ENCODE measurements around the gene TNFAIP3. TPM values are rescaled to one million over a fixed set of nuclear protein-coding genes. Genes with fewer than 3 reads are reported as not detected.

Gene TNFAIP3
- polyA plus RNA-seq, 3 donors = 35.5 to 273 (median 38.4) TPM

DNA sequence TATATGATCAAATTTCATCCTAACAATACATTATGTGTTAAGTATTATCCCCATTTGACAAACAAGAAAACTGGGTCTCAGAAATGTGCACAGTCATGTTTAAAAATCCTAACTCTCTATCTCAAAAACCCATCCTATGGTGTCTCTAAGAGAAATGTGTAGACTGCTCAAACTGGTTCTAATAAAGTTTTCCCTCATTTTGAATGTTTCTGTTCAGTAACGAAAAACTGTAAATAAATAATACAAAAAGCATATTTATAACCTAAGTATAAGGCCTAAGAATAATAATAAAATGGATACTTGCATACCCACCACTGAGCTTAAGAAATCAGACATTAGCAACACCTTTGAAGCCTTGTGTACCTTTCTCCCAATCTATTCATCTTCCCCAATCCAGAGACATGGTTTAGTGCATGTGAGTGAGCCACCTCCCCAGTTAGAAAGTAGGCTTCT, 39.0 kb downstream of the TNFAIP3 start:
- Histone ChIP-seq H3K4me2 (replicated peaks; ENCODE audit: extremely low read depth, low read length, poor library complexity, severe bottlenecking) (no peak overlapping the region), H3K27ac (ENCODE audit: low read depth in 1 of 2, low read length in 2 of 2) (no peak overlapping the region), H2AFZ (ENCODE audit: insufficient read depth, low read depth, low read length, poor library complexity, severe bottlenecking) (no peak overlapping the region), H3K79me2 (ENCODE audit: insufficient read depth, low read length) (no peaks in the 10 kb centered on the region), H4K20me1 (ENCODE audit: insufficient read depth, low read length) (no peaks in the 10 kb centered on the region), H3K9ac (ENCODE audit: insufficient read depth, low read length, poor library complexity, severe bottlenecking) (no peak overlapping the region), H3K4me1 (ENCODE audit: control insufficient read depth in 1 of 2, insufficient read depth in 2 of 2, low read length in 2 of 2) (peaks cover 39 to 42% of the 10 kb centered on the region in 2 donors), H3K27me3 (ENCODE audit: control insufficient read depth in 2 of 2, insufficient read depth in 2 of 2, low read length in 2 of 2) (no peaks in the 10 kb centered on the region), H3K36me3 (replicated peaks in 1 of 2; ENCODE audit: control insufficient read depth in 1 of 2, insufficient read depth in 2 of 2, low read length in 2 of 2) (no peaks in the 10 kb centered on the region), H3K4me3 (replicated peaks in 1 of 3; ENCODE audit: low read depth in 2 of 3, low read length in 3 of 3) (no peak overlapping the region), H3K9me3 (replicated peaks in 1 of 2; ENCODE audit: control insufficient read depth in 1 of 2, insufficient read depth in 1 of 2, low read length in 2 of 2) (no peaks in the 10 kb centered on the region)
- peaks cover 0 to 2% (median 0%) of the 10 kb centered on the region in 7 donors for H3K9me3 Mint-ChIP-seq
- no peak for DNase-seq
- TF ChIP-seq, protein P1, sequence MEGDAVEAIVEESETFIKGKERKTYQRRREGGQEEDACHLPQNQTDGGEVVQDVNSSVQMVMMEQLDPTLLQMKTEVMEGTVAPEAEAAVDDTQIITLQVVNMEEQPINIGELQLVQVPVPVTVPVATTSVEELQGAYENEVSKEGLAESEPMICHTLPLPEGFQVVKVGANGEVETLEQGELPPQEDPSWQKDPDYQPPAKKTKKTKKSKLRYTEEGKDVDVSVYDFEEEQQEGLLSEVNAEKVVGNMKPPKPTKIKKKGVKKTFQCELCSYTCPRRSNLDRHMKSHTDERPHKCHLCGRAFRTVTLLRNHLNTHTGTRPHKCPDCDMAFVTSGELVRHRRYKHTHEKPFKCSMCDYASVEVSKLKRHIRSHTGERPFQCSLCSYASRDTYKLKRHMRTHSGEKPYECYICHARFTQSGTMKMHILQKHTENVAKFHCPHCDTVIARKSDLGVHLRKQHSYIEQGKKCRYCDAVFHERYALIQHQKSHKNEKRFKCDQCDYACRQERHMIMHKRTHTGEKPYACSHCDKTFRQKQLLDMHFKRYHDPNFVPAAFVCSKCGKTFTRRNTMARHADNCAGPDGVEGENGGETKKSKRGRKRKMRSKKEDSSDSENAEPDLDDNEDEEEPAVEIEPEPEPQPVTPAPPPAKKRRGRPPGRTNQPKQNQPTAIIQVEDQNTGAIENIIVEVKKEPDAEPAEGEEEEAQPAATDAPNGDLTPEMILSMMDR (IDR thresholded peaks at IDR 0.05) = no peak
- H3K27ac Mint-ChIP-seq = no peak overlapping the region
- no peak overlapping the region for H3K4me3 Mint-ChIP-seq
- intact Hi-C loops (cut with micrococcal nuclease) = no loop called here
- WGBS (ENCODE audit: insufficient coverage) = no CpG with 5 or more reads among the region's 1 CpG
- H3K36me3 Mint-ChIP-seq = no peaks in the 10 kb centered on the region
- H3K4me1 Mint-ChIP-seq = peaks cover 42% of the 10 kb centered on the region
- peaks cover 0 to 2% (median 0%) of the 10 kb centered on the region in 3 donors for H3K27me3 Mint-ChIP-seq (ENCODE audit: low read depth in 3 of 3)

DNA sequence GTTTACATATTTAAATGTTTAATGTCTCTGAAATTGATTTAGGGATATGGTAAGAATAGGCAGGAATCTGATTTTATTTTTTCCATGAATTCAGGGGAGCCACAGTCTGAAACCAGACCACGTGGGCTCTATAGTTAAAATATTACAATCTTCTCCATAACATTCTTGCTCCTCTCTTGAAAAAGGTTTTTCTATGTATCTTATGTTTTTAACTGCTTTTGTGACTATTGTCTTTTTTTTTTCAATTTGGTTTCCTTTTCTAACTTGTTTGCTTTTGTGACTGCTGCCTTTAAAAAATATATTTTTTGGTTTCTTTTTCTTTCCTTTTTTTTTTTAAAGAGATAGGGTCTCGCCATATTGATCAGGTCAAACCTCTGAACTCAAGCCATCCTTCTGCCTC, 40.1 kb downstream of the TNFAIP3 start:
- no peak overlapping the region for H3K27ac ChIP-seq (ENCODE audit: low read depth in 1 of 2, low read length in 2 of 2)
- intact Hi-C loops (cut with micrococcal nuclease) = no loop called here
- H3K4me1 Mint-ChIP-seq = peaks cover 53% of the 10 kb centered on the region

More for the DNA sequence above, 40.1 kb downstream of the TNFAIP3 start:
- DNase-seq = no peak
- Histone ChIP-seq H3K4me1 (ENCODE audit: control insufficient read depth in 1 of 2, insufficient read depth in 2 of 2, low read length in 2 of 2) (peaks cover 50 to 54% of the 10 kb centered on the region in 2 donors), H3K9ac (ENCODE audit: insufficient read depth, low read length, poor library complexity, severe bottlenecking) (no peak overlapping the region), H3K79me2 (ENCODE audit: insufficient read depth, low read length) (no peaks in the 10 kb centered on the region), H3K9me3 (replicated peaks in 1 of 2; ENCODE audit: control insufficient read depth in 1 of 2, insufficient read depth in 1 of 2, low read length in 2 of 2) (no peaks in the 10 kb centered on the region), H3K27me3 (ENCODE audit: control insufficient read depth in 2 of 2, insufficient read depth in 2 of 2, low read length in 2 of 2) (no peaks in the 10 kb centered on the region), H3K36me3 (replicated peaks in 1 of 2; ENCODE audit: control insufficient read depth in 1 of 2, insufficient read depth in 2 of 2, low read length in 2 of 2) (no peaks in the 10 kb centered on the region), H2AFZ (ENCODE audit: insufficient read depth, low read depth, low read length, poor library complexity, severe bottlenecking) (no peak overlapping the region), H3K4me2 (replicated peaks; ENCODE audit: extremely low read depth, low read length, poor library complexity, severe bottlenecking) (no peak overlapping the region), H4K20me1 (ENCODE audit: insufficient read depth, low read length) (no peaks in the 10 kb centered on the region), H3K4me3 (replicated peaks in 1 of 3; ENCODE audit: low read depth in 2 of 3, low read length in 3 of 3) (no peak overlapping the region)
- peaks cover 0 to 2% (median 0%) of the 10 kb centered on the region in 3 donors for H3K27me3 Mint-ChIP-seq (ENCODE audit: low read depth in 3 of 3)
- H3K36me3 Mint-ChIP-seq = no peaks in the 10 kb centered on the region
- H3K4me3 Mint-ChIP-seq = no peak overlapping the region
- WGBS (ENCODE audit: insufficient coverage) = no CpG with 5 or more reads among the region's 2 CpGs
- TF ChIP-seq, protein P1 (IDR thresholded peaks at IDR 0.05) = no peak
- H3K27ac Mint-ChIP-seq = no peak overlapping the region
- peaks cover 0 to 2% (median 0%) of the 10 kb centered on the region in 7 donors for H3K9me3 Mint-ChIP-seq
